Ishikawa (cell line): ENCODE data around the gene ADA.

Source experiments
- CEBPB ChIP-seq: IDR thresholded peaks from 2 replicates; pipeline ENCODE4 v1.6.1; 2012
- CREB1 ChIP-seq: IDR thresholded peaks from 2 replicates; pipeline ENCODE4 v1.6.1; 2012; ENCODE audit warnings: low read depth
- EGR1 ChIP-seq: IDR thresholded peaks from 2 replicates; pipeline ENCODE4 v1.6.1; 2012
- EP300 ChIP-seq: IDR thresholded peaks from 2 replicates; pipeline ENCODE4 v1.6.1; 2012; ENCODE audit warnings: borderline replicate concordance
- FOXM1 ChIP-seq: IDR thresholded peaks from 2 replicates; pipeline ENCODE4 v1.6.1; 2012; ENCODE audit warnings: low read depth, borderline replicate concordance
- NFIC ChIP-seq: IDR thresholded peaks from 2 replicates; pipeline ENCODE4 v1.6.1; 2012
- RAD21 ChIP-seq: IDR thresholded peaks from 2 replicates; pipeline ENCODE4 v1.6.1; 2012; ENCODE audit warnings: low read depth
- TAF1 ChIP-seq: IDR thresholded peaks from 2 replicates; pipeline ENCODE4 v1.6.1; 2012; ENCODE audit warnings: low read depth, mild to moderate bottlenecking
- TCF12 ChIP-seq: IDR thresholded peaks from 2 replicates; pipeline ENCODE4 v1.6.1; 2012; ENCODE audit warnings: low read depth
- YY1 ChIP-seq: IDR thresholded peaks from 2 replicates; pipeline ENCODE4 v1.6.1; 2012; ENCODE audit warnings: low read depth
- ZBTB7A ChIP-seq: IDR thresholded peaks from 2 replicates; pipeline ENCODE4 v1.6.1; 2012; ENCODE audit warnings: low read depth
- TF ChIP-seq, protein P1 (sequence below): IDR thresholded peaks from 2 replicates; pipeline ENCODE4 v1.6.1; 2012
- TF ChIP-seq, protein P2 (sequence below): IDR thresholded peaks from 2 replicates; pipeline ENCODE4 v1.6.1; 2012; ENCODE audit warnings: low read depth, mild to moderate bottlenecking
- TF ChIP-seq, protein P3 (sequence below): IDR thresholded peaks from 2 replicates; pipeline ENCODE4 v1.6.1; 2012

DNA sequence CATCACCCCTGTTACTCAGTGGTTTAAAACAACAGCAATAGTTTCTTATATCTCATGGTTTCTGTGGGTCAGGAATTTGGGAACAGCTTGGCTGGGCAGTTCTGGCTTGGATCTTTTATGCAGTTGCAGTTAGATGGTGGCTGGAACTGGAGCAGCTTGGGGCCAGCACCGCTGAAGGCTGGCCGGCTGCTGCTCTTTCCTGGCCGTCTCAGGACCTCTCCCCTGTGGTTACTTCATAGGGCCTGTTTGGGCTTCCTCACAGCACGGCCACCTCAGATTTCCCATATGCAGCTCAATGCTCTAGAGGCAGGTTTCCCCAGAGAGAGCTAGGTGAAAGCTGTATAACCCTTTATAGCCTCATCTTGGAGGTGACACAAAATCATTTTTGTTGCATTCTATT is 53.6 kb downstream of the ADA start:
- TF ChIP-seq, protein P1, sequence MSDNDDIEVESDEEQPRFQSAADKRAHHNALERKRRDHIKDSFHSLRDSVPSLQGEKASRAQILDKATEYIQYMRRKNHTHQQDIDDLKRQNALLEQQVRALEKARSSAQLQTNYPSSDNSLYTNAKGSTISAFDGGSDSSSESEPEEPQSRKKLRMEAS = no peak
- TF ChIP-seq RAD21 (no peak), FOXM1 (no peak), CREB1 (no peak), EGR1 (no peak), ZBTB7A (no peak), TCF12 (no peak), YY1 (no peak), EP300 (no peak), TAF1 (no peak), NFIC (no peak), CEBPB (no peak)
- TF ChIP-seq, protein P2, sequence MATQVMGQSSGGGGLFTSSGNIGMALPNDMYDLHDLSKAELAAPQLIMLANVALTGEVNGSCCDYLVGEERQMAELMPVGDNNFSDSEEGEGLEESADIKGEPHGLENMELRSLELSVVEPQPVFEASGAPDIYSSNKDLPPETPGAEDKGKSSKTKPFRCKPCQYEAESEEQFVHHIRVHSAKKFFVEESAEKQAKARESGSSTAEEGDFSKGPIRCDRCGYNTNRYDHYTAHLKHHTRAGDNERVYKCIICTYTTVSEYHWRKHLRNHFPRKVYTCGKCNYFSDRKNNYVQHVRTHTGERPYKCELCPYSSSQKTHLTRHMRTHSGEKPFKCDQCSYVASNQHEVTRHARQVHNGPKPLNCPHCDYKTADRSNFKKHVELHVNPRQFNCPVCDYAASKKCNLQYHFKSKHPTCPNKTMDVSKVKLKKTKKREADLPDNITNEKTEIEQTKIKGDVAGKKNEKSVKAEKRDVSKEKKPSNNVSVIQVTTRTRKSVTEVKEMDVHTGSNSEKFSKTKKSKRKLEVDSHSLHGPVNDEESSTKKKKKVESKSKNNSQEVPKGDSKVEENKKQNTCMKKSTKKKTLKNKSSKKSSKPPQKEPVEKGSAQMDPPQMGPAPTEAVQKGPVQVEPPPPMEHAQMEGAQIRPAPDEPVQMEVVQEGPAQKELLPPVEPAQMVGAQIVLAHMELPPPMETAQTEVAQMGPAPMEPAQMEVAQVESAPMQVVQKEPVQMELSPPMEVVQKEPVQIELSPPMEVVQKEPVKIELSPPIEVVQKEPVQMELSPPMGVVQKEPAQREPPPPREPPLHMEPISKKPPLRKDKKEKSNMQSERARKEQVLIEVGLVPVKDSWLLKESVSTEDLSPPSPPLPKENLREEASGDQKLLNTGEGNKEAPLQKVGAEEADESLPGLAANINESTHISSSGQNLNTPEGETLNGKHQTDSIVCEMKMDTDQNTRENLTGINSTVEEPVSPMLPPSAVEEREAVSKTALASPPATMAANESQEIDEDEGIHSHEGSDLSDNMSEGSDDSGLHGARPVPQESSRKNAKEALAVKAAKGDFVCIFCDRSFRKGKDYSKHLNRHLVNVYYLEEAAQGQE = no peak
- TF ChIP-seq, protein P3, sequence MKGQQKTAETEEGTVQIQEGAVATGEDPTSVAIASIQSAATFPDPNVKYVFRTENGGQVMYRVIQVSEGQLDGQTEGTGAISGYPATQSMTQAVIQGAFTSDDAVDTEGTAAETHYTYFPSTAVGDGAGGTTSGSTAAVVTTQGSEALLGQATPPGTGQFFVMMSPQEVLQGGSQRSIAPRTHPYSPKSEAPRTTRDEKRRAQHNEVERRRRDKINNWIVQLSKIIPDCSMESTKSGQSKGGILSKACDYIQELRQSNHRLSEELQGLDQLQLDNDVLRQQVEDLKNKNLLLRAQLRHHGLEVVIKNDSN = no peak
